Fibroblast of lung (primary cell): Measurements from ENCODE around the gene NOS1AP. TPM values are rescaled to one million over a fixed set of nuclear protein-coding genes. Genes with fewer than 3 reads are reported as not detected.

Experiments used
- DNase-seq, 2 donors: peaks; one replicate each; pipeline versions ENCODE4 v3.0.0 to v3.0.0-alpha.2; 2010; ENCODE audit warnings: low read depth in 2 of 2
- H2AFZ ChIP-seq: 2 replicates; pipeline ENCODE4 v1.5.1; 2012; ENCODE audit warnings: low read length, control low read depth, inconsistent platforms
- H3K27ac ChIP-seq: 2 replicates; pipeline ENCODE4 v1.5.1; 2011; ENCODE audit warnings: low read length, control low read depth; ENCODE audit not compliant: insufficient read depth
- H3K27me3 ChIP-seq: 2 replicates; pipeline ENCODE4 v1.5.1; 2011; ENCODE audit warnings: mild to moderate bottlenecking, low read length; ENCODE audit not compliant: control insufficient read depth, insufficient read depth
- H3K36me3 ChIP-seq: 2 replicates; pipeline ENCODE4 v1.5.1; 2011; ENCODE audit warnings: low read length; ENCODE audit not compliant: control insufficient read depth, insufficient read depth
- H3K4me1 ChIP-seq: 2 replicates; pipeline ENCODE4 v1.5.1; 2011; ENCODE audit warnings: low read length; ENCODE audit not compliant: control insufficient read depth, insufficient read depth; ENCODE audit errors: extremely low read depth
- H3K4me2 ChIP-seq: 2 replicates; pipeline ENCODE4 v1.5.1; 2011; ENCODE audit warnings: low read length, control low read depth; ENCODE audit not compliant: insufficient read depth; ENCODE audit errors: extremely low read depth
- H3K4me3 ChIP-seq, 4 experiments: fragments of 200-600 bp in 1 of 4; sonication (generic) in 1 of 4; replicated peaks in 1 of 4; 2 replicates each; pipeline ENCODE4 v1.5.1; 2011 to 2016; ENCODE audit warnings: low read length in 4 of 4, low read depth in 3 of 4, mild to moderate bottlenecking in 3 of 4, control low read depth in 2 of 4, inconsistent platforms in 1 of 4, mixed read lengths in 1 of 4; ENCODE audit not compliant: insufficient read depth in 1 of 4; ENCODE audit errors: control extremely low read depth in 1 of 4
- H3K79me2 ChIP-seq: 2 replicates; pipeline ENCODE4 v1.5.1; 2012; ENCODE audit warnings: mild to moderate bottlenecking, low read length, inconsistent platforms; ENCODE audit not compliant: control insufficient read depth, insufficient read depth
- H3K9ac ChIP-seq: 2 replicates; pipeline ENCODE4 v1.5.1; 2011; ENCODE audit warnings: mild to moderate bottlenecking, low read length, control low read depth; ENCODE audit not compliant: insufficient read depth
- H3K9me3 ChIP-seq: 2 replicates; pipeline ENCODE4 v1.5.1; 2012; ENCODE audit warnings: low read depth, low read length; ENCODE audit not compliant: control insufficient read depth, insufficient read depth
- H4K20me1 ChIP-seq: 2 replicates; pipeline ENCODE4 v1.5.1; 2011; ENCODE audit warnings: low read length; ENCODE audit not compliant: control insufficient read depth, insufficient read depth; ENCODE audit errors: extremely low read depth
- EZH2 ChIP-seq: IDR thresholded peaks from 2 replicates; pipeline ENCODE4 v1.5.1; 2012; ENCODE audit warnings: low read length, control low read depth, mild to moderate bottlenecking; ENCODE audit errors: missing control alignments
- polyA plus RNA-seq, 2 donors: library from polyadenylated mRNA; depleted of rRNA in 1 of 2; stranded (reverse) in 1 of 2; unstranded in 1 of 2; fragments of >200 nt; gene quantifications; 2 replicates each; pipeline ENCODE4 v1.2.1, GENCODE V29; 2011 to 2012; ENCODE audit warnings: missing spikeins in 1 of 2
- total RNA-seq: library from RNA; depleted of rRNA; stranded (reverse); fragments of >200 nt; gene quantifications from 2 replicates; pipeline ENCODE4 v1.2.1, GENCODE V29; 2014
- TF ChIP-seq, protein P1 (sequence below), 2 donors: IDR thresholded peaks in 1 of 2; conservative IDR thresholded peaks in 1 of 2; 1 replicate in 1 of 2; 2 replicates in 1 of 2; pipeline ENCODE4 v1.5.1; 2011 to 2012; ENCODE audit warnings: low read length in 2 of 2, control low read depth in 1 of 2, inconsistent platforms in 1 of 2, low read depth in 1 of 2, mild to moderate bottlenecking in 1 of 2

Gene NOS1AP
- total and polyA plus RNA-seq, 2 donors (not counting 1 experiment from before 2014, with no cell fraction given): 0.14 to 0.17 TPM

DNA sequence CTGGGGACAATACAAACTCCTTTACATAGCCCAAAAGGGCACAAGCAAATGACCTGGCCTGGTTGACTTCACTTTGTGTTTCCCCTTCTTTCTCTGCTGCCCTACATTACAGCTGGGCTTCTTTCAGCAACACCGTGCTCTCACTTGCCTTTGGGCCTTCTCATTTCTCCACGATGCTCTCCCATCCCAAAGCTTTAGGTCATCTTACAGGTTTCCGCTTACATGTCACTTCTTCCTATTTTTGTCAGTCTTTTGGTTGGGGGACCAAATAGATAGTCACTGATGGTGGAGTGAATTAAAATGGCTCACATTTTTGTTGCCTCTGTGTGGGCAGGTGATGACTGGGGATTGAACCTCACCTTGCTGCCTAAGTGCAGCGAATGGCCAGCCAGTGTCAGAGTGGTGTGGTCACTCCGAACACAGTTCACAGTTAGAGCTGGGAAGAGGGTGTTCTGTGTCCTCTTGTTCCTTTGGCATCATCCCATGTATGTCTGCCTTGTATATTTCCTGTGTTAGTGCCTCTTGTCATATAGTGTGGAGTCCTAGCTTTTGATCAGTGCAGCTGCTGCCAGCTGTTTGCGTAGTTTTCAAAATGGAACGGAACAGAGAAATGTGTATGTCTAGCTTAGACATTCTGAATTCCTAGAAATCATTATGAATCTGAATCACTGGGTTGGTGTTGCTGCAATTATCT, 134.8 kb downstream of the NOS1AP start:
- TF ChIP-seq, protein P1, sequence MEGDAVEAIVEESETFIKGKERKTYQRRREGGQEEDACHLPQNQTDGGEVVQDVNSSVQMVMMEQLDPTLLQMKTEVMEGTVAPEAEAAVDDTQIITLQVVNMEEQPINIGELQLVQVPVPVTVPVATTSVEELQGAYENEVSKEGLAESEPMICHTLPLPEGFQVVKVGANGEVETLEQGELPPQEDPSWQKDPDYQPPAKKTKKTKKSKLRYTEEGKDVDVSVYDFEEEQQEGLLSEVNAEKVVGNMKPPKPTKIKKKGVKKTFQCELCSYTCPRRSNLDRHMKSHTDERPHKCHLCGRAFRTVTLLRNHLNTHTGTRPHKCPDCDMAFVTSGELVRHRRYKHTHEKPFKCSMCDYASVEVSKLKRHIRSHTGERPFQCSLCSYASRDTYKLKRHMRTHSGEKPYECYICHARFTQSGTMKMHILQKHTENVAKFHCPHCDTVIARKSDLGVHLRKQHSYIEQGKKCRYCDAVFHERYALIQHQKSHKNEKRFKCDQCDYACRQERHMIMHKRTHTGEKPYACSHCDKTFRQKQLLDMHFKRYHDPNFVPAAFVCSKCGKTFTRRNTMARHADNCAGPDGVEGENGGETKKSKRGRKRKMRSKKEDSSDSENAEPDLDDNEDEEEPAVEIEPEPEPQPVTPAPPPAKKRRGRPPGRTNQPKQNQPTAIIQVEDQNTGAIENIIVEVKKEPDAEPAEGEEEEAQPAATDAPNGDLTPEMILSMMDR (conservative IDR thresholded peaks at IDR 0.05 in 1 of 2, IDR thresholded peaks at IDR 0.05 in 1 of 2; ENCODE audit: low read depth in 1 of 2, low read length in 2 of 2): no peak
- TF ChIP-seq EZH2: no peak
- no peaks in the 10 kb centered on the region for H3K79me2 ChIP-seq
- no peak overlapping the region for H2AFZ ChIP-seq
- DNase-seq: peak in 1 of 2 donors; percentile 15
- no peak overlapping the region for H3K4me2 ChIP-seq
- H3K36me3 ChIP-seq: no peaks in the 10 kb centered on the region
- no peaks in the 10 kb centered on the region for H3K4me1 ChIP-seq
- H4K20me1 ChIP-seq: no peaks in the 10 kb centered on the region
- no peak overlapping the region for H3K9ac ChIP-seq
- H3K9me3 ChIP-seq: no peaks in the 10 kb centered on the region
- H3K4me3 ChIP-seq: no peak overlapping the region
- H3K27ac ChIP-seq: no peak overlapping the region
- peaks cover 10% of the 10 kb centered on the region for H3K27me3 ChIP-seq

DNA sequence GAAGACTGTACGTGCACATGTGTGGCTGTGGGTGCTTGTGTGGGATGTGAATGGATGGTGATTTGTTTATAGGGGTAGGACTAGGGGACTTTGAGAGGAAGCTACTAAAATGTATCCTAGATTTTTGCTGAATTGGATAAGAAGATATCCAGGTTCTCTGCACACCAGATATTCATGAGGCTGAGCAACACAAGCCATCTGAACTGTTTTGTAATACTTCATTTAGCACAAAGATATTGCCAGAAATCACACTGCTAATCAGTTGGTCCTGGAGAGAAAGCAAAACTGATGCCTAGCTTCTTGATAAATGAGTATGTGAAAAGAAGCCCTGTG, 135.3 kb downstream of the NOS1AP start:
- Histone ChIP-seq H2AFZ (no peak overlapping the region), H3K27me3 (peaks cover 10% of the 10 kb centered on the region)

GRCh38 chr1:162206300-162206699, 136.8 kb downstream of the NOS1AP start:
- H3K4me3 ChIP-seq: no peak overlapping the region
- no peaks in the 10 kb centered on the region for H3K9me3 ChIP-seq
- no peak overlapping the region for H3K9ac ChIP-seq
- no peaks in the 10 kb centered on the region for H4K20me1 ChIP-seq
- TF ChIP-seq, protein P1 (conservative IDR thresholded peaks at IDR 0.05 in 1 of 2, IDR thresholded peaks at IDR 0.05 in 1 of 2; ENCODE audit: low read depth in 1 of 2, low read length in 2 of 2): no peak
- TF ChIP-seq EZH2: no peak
- H3K4me1 ChIP-seq: no peaks in the 10 kb centered on the region
- no peaks in the 10 kb centered on the region for H3K36me3 ChIP-seq
- H3K27me3 ChIP-seq: peaks cover 10% of the 10 kb centered on the region
- no peak overlapping the region for H3K27ac ChIP-seq
- no peak overlapping the region for H2AFZ ChIP-seq
- no peak overlapping the region for H3K4me2 ChIP-seq
- H3K79me2 ChIP-seq: no peaks in the 10 kb centered on the region
- no peak for DNase-seq

More for the DNA sequence above, 135.3 kb downstream of the NOS1AP start:
- Histone ChIP-seq H3K4me2 (no peak overlapping the region), H4K20me1 (no peaks in the 10 kb centered on the region), H3K27ac (no peak overlapping the region), H3K9ac (no peak overlapping the region), H3K4me3 (no peak overlapping the region), H3K9me3 (no peaks in the 10 kb centered on the region), H3K4me1 (no peaks in the 10 kb centered on the region), H3K79me2 (no peaks in the 10 kb centered on the region), H3K36me3 (no peaks in the 10 kb centered on the region)
- TF ChIP-seq EZH2: no peak
- TF ChIP-seq, protein P1 (conservative IDR thresholded peaks at IDR 0.05 in 1 of 2, IDR thresholded peaks at IDR 0.05 in 1 of 2; ENCODE audit: low read depth in 1 of 2, low read length in 2 of 2): no peak
- no peak for DNase-seq
